Endothelial cell of umbilical vein (primary cell): ENCODE data around the gene TRIM65. TPM values are rescaled to one million over a fixed set of nuclear protein-coding genes. Genes with fewer than 3 reads are reported as not detected.
A peak's percentile ranks its signal among the peaks of the same experiment; 100 is the strongest.

Experiments used
- BruUV-seq: library from RNA; stranded (reverse); fragments of 400-500 nt; replicated peaks from 2 replicates; lab custom pipeline; 2021; lab: Mats Ljungman, UMichigan
- CTCF ChIA-PET: fragments of 300-600, 350-600 bp; sonication (Branson Sonifier 250); formaldehyde crosslinking; loops from one replicate; lab custom pipeline; 2021; ENCODE audit warnings: antibody characterized with exemption, inconsistent platforms; lab: Charles Lee
- POLR2A ChIA-PET: fragments of 300-600, 350-600 bp; sonication (Branson Sonifier 250); formaldehyde crosslinking; loops from one replicate; lab custom pipeline; 2021; ENCODE audit warnings: antibody characterized with exemption, inconsistent platforms; lab: Charles Lee
- DNase-seq: peaks from one replicate; pipeline ENCODE4 v3.0.0-alpha.2; 2011; ENCODE audit warnings: low read depth, low spot score
- FAIRE-seq: peaks from 2 replicates; lab custom pipeline; 2011; peaks lifted over from hg19 to GRCh38; lab: Jason Lieb, UNC
- H2AFZ ChIP-seq: 2 replicates; pipeline ENCODE4 v1.6.0; 2012; ENCODE audit warnings: low read depth, low read length, control low read depth, inconsistent platforms
- H3K27ac ChIP-seq: 2 replicates; pipeline ENCODE4 v1.5.1; 2011; ENCODE audit warnings: low read depth, mild to moderate bottlenecking, control low read depth, low read length, moderate library complexity; ENCODE audit not compliant: insufficient read depth
- H3K27me3 ChIP-seq, 2 experiments: 2 replicates each; pipeline versions ENCODE4 v1.6.0 to v1.6.1; 2011; ENCODE audit warnings: low read length in 2 of 2, mixed read lengths in 1 of 2; ENCODE audit not compliant: control insufficient read depth in 2 of 2, insufficient read depth in 2 of 2
- H3K36me3 ChIP-seq, 2 experiments: 2 replicates in 1 of 2; 3 replicates in 1 of 2; pipeline ENCODE4 v1.5.1; 2011; ENCODE audit warnings: low read length in 2 of 2, mild to moderate bottlenecking in 1 of 2, moderate library complexity in 1 of 2; ENCODE audit not compliant: control insufficient read depth in 2 of 2, insufficient read depth in 2 of 2; ENCODE audit errors: extremely low read depth in 1 of 2
- H3K4me1 ChIP-seq: 3 replicates; pipeline ENCODE4 v1.5.1; 2011; ENCODE audit warnings: mild to moderate bottlenecking, low read length; ENCODE audit not compliant: control insufficient read depth, insufficient read depth; ENCODE audit errors: extremely low read depth
- H3K4me2 ChIP-seq: 2 replicates; pipeline ENCODE4 v1.6.1; 2011; ENCODE audit warnings: low read length, control low read depth, mixed read lengths; ENCODE audit not compliant: insufficient read depth
- H3K4me3 ChIP-seq, 3 experiments: fragments of 200-600 bp in 1 of 3; sonication (generic), shearing (Covaris generic) in 1 of 3; replicated peaks in 1 of 3; 2 replicates each; pipeline ENCODE4 v1.5.1; 2011 to 2016; ENCODE audit warnings: control low read depth in 3 of 3, low read length in 3 of 3, mild to moderate bottlenecking in 2 of 3, inconsistent platforms in 1 of 3, low read depth in 1 of 3, moderate library complexity in 1 of 3; ENCODE audit not compliant: insufficient read depth in 1 of 3
- H3K79me2 ChIP-seq: 2 replicates; pipeline ENCODE4 v1.6.0; 2012; ENCODE audit warnings: low read length, inconsistent platforms; ENCODE audit not compliant: control insufficient read depth, insufficient read depth
- H3K9ac ChIP-seq: replicated peaks from 2 replicates; pipeline ENCODE3; 2011; ENCODE audit warnings: low read length, control low read depth; ENCODE audit not compliant: insufficient read depth; ENCODE audit errors: extremely low read depth
- H3K9me1 ChIP-seq: replicated peaks from 3 replicates; pipeline ENCODE4 v1.6.0; 2011; ENCODE audit warnings: mild to moderate bottlenecking, low read length; ENCODE audit not compliant: control insufficient read depth, insufficient read depth; ENCODE audit errors: extremely low read depth
- H3K9me3 ChIP-seq: replicated peaks from 2 replicates; pipeline ENCODE4 v1.5.1; 2012; ENCODE audit warnings: low read length, inconsistent platforms; ENCODE audit not compliant: control insufficient read depth, insufficient read depth
- H4K20me1 ChIP-seq: replicated peaks from 2 replicates; pipeline ENCODE3; 2011; ENCODE audit warnings: mild to moderate bottlenecking, low read length; ENCODE audit not compliant: control insufficient read depth, insufficient read depth; ENCODE audit errors: extremely low read depth
- CTCF ChIP-seq, 2 donors: IDR thresholded peaks; 1 replicate in 1 of 2; 2 replicates in 1 of 2; pipeline ENCODE4 v1.5.1; 2011; ENCODE audit warnings: low read length in 2 of 2, mild to moderate bottlenecking in 2 of 2, moderate library complexity in 2 of 2, control low read depth in 1 of 2, inconsistent platforms in 1 of 2, low read depth in 1 of 2; ENCODE audit not compliant: insufficient read depth in 1 of 2; ENCODE audit errors: extremely low read depth in 1 of 2
- EZH2 ChIP-seq: IDR thresholded peaks from 2 replicates; pipeline ENCODE4 v1.6.1; 2012; ENCODE audit warnings: borderline replicate concordance, low read depth, mild to moderate bottlenecking, moderate library complexity, low read length, inconsistent platforms; ENCODE audit not compliant: severe bottlenecking
- FOS ChIP-seq: IDR thresholded peaks from 2 replicates; pipeline ENCODE4 v1.6.1; 2011; ENCODE audit warnings: mild to moderate bottlenecking, low read length, moderate library complexity, borderline replicate concordance; ENCODE audit not compliant: insufficient read depth
- GATA2 ChIP-seq: IDR thresholded peaks from 2 replicates; pipeline ENCODE4 v1.7.0; 2011; ENCODE audit warnings: low read depth, mild to moderate bottlenecking, moderate library complexity, mixed read lengths, low read length; ENCODE audit not compliant: insufficient read length, insufficient read depth
- JUN ChIP-seq: IDR thresholded peaks from 2 replicates; pipeline ENCODE4 v1.6.1; 2011; ENCODE audit warnings: borderline replicate concordance, low read depth; ENCODE audit not compliant: insufficient read length, insufficient read depth
- MAX ChIP-seq: IDR thresholded peaks from 2 replicates; pipeline ENCODE4 v1.6.1; 2011; ENCODE audit not compliant: insufficient read depth, insufficient read length
- MYC ChIP-seq: IDR thresholded peaks from one replicate; pipeline ENCODE4 v1.6.1; 2011; ENCODE audit warnings: mild to moderate bottlenecking, low read depth, low read length
- POLR2A ChIP-seq: IDR thresholded peaks from 2 replicates; pipeline ENCODE4 v1.6.1; 2012; ENCODE audit warnings: low read depth, mild to moderate bottlenecking, control low read depth, low read length
- POLR2AphosphoS5 ChIP-seq: IDR thresholded peaks from 2 replicates; pipeline ENCODE4 v1.6.1; 2012; ENCODE audit warnings: low read depth, mild to moderate bottlenecking, control low read depth, low read length, moderate library complexity; ENCODE audit not compliant: insufficient read depth
- dilution Hi-C: fragments of 300-500 bp; cut with MboI; formaldehyde crosslinking; loops from one replicate; pipeline ENCODE4 v1.15.0; 2019; ENCODE audit warnings: low sequenced_read_pairs; ENCODE audit not compliant: extremely low pct_ligation_motif_present
- intact Hi-C: fragments of 100-400 bp; cut with micrococcal nuclease; formaldehyde crosslinking; loops from one replicate; pipeline ENCODE4 v1.10.0; 2022
- polyA plus RNA-seq, 4 experiments: library from polyadenylated mRNA; depleted of rRNA in 3 of 4; stranded (reverse) in 3 of 4; unstranded in 1 of 4; fragments of >200 nt; gene quantifications; 2 replicates each; pipeline versions ENCODE4 v1.2.1 to v1.2.3, GENCODE V29; 2011 to 2012; ENCODE audit warnings: missing spikeins in 1 of 4
- total RNA-seq: library from RNA; stranded (reverse); gene quantifications from 2 replicates; pipeline ENCODE4 v1.2.3, GENCODE V29; 2021

TRIM65 gene
- total and polyA plus RNA-seq, 2 donors (not counting 3 experiments of a cell fraction or from before 2014, with no cell fraction given): 19.3 to 33.5 TPM

DNA sequence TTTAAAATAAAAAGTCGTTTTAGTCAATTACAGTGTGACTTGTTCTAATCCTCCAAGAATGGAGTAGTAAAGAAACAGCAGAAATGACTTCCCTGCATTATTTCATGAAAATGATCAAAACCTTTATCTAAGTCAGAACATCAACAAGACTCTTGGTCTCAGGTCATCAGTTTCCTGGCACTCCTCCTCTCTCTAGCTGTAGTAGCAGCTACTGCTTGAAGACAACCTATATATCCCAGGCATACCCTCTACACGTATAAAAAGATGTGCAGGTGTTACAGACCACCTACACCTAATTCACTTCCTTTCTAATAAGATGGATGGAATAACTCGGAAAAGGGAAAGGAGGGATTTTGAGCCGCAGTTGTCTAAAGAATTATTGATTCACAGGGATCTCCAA lies 45.7 kb upstream of the TRIM65 start:
- ChIA-PET CTCF (no interaction called here), POLR2A (no interaction called here)
- Histone ChIP-seq H3K27me3 (no peaks in the 10 kb centered on the region), H3K9ac (no peak overlapping the region), H3K9me1 (no peaks in the 10 kb centered on the region), H3K4me2 (no peak overlapping the region), H3K27ac (no peak overlapping the region), H3K79me2 (no peaks in the 10 kb centered on the region), H3K9me3 (no peaks in the 10 kb centered on the region), H3K4me3 (no peak overlapping the region), H2AFZ (no peak overlapping the region), H4K20me1 (no peaks in the 10 kb centered on the region), H3K36me3 (peaks cover 3 to 7% of the 10 kb centered on the region in 2 experiments), H3K4me1 (peaks cover 6% of the 10 kb centered on the region)
- dilution Hi-C loops: no loop called here
- no TSS peak for BruUV-seq
- FAIRE-seq (no peak), DNase-seq (no peak)
- no peak for TF ChIP-seq GATA2
- TF ChIP-seq POLR2A: no peak
- no peak for TF ChIP-seq EZH2
- TF ChIP-seq FOS: no peak
- TF ChIP-seq MAX: no peak
- intact Hi-C loops: no loop called here

GRCh38 chr17:75941442-75941819 lies 44.7 kb upstream of the TRIM65 start:
- dilution Hi-C loops: no loop called here
- Histone ChIP-seq H3K36me3 (peaks cover 3 to 4% of the 10 kb centered on the region in 2 experiments), H4K20me1 (no peaks in the 10 kb centered on the region), H3K27me3 (no peaks in the 10 kb centered on the region), H3K9me3 (no peaks in the 10 kb centered on the region), H3K4me1 (peaks cover 6% of the 10 kb centered on the region), H3K27ac (no peak overlapping the region), H3K4me3 (no peak overlapping the region), H3K79me2 (no peaks in the 10 kb centered on the region), H2AFZ (no peak overlapping the region), H3K9me1 (no peaks in the 10 kb centered on the region), H3K4me2 (peak overlapping the region; percentile 50), H3K9ac (no peak overlapping the region)
- ChIA-PET POLR2A (interaction anchor here (0.8 to 1.3 kb wide), 3 partner anchors 36 to 86 kb away, joined by 3 to 4 read pairs (median 3); partner anchors contain the start of genes ACOX1, MRPL38, TEN1 and WBP2), CTCF (interaction anchor here (0.9 to 1.1 kb wide), 5 partner anchors 14 to 73 kb away, joined by 3 to 10 read pairs (median 5); partner anchors contain the start of genes ACOX1, MRPL38 and TEN1)
- no TSS peak for BruUV-seq
- no peak for TF ChIP-seq CTCF (IDR thresholded peaks at IDR 0.05; ENCODE audit: extremely low read depth in 1 of 2, insufficient read depth in 1 of 2, low read depth in 1 of 2, low read length in 2 of 2)
- TF ChIP-seq MAX: no peak
- no peak for TF ChIP-seq MYC
- TF ChIP-seq FOS: no peak
- no peak for TF ChIP-seq POLR2A
- no peak for TF ChIP-seq JUN
- TF ChIP-seq POLR2AphosphoS5: no peak
- no peak for TF ChIP-seq GATA2
- no peak for TF ChIP-seq EZH2
- intact Hi-C loops: loop anchor here (1.0 to 2.0 kb wide), 5 partner anchors 29 to 357 kb away; partner anchors contain the start of genes ACOX1 and TEN1
- FAIRE-seq: no peak
- DNase-seq: no peak
